ENCODE data around the gene PILRB. TPM values are rescaled to one million over a fixed set of nuclear protein-coding genes. Genes with fewer than 3 reads are reported as not detected.

Gene PILRB
- total RNA-seq, 2 experiments from 2014 or later, result 56.4 to 67.6 TPM

DNA sequence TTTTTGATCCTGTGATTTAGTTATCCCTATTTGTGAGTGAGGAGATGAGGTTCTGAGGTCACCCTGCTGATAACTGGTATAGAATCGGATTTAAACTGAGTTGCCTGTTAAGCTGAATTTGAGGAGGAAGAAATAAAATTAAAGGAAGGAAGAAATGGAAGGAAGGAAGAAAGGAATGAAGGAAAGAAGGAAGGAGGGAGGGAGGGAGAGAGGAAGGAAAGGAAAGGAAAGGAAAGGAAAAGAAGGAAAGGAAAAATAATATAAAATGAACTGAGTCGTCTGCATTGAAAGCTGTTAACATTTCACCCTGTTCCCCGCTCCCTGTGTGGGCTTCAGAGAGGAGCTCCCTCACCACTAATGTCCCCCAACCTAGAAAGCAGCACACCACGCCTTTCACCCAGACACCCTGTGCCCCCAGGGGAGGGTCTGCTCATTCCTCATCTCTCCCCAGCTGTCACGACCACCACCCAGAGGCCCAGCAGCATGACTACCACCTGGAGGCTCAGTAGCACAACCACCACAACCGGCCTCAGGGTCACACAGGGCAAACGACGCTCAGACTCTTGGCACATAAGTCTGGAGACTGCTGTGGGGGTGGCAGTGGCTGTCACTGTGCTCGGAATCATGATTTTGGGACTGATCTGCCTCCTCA, 31.6 kb downstream of the PILRB start:
- no peak for ATAC-seq (ENCODE audit: poor library complexity)
- Mint-ChIP-seq H3K9me3 (no peaks in the 10 kb centered on the region), H3K4me1 (ENCODE audit: low read depth) (no peaks in the 10 kb centered on the region), H3K27me3 (peaks cover 6% of the 10 kb centered on the region), H3K27ac (no peak overlapping the region), H3K36me3 (ENCODE audit: low read depth) (no peaks in the 10 kb centered on the region), H3K4me3 (no peak overlapping the region)
- Histone ChIP-seq H3K27me3 (ENCODE audit: control insufficient read depth in 1 of 2, insufficient read depth in 2 of 2, low read length in 2 of 2) (peaks cover 0 to 2% of the 10 kb centered on the region in 2 experiments), H3K27ac (ENCODE audit: low read depth in 1 of 2, low read length in 2 of 2) (no peak overlapping the region), H3K4me3 (ENCODE audit: low read length) (no peak overlapping the region), H3K4me1 (ENCODE audit: insufficient read depth, low read length) (no peaks in the 10 kb centered on the region), H3K9me3 (ENCODE audit: control insufficient read depth in 1 of 2, insufficient read depth in 1 of 2, low read length in 2 of 2) (no peaks in the 10 kb centered on the region), H3K36me3 (ENCODE audit: insufficient read depth, low read length) (no peaks in the 10 kb centered on the region)
- ChIA-PET CTCF (interaction anchor here (0.8 kb wide), 1 partner anchor 18 kb away, joined by 3 read pairs; no protein-coding TSS in a partner anchor), POLR2A (no interaction called here)
- intact Hi-C loops (cut with DNase I, micrococcal nuclease), result no loop called here
- TF ChIP-seq, protein P1, sequence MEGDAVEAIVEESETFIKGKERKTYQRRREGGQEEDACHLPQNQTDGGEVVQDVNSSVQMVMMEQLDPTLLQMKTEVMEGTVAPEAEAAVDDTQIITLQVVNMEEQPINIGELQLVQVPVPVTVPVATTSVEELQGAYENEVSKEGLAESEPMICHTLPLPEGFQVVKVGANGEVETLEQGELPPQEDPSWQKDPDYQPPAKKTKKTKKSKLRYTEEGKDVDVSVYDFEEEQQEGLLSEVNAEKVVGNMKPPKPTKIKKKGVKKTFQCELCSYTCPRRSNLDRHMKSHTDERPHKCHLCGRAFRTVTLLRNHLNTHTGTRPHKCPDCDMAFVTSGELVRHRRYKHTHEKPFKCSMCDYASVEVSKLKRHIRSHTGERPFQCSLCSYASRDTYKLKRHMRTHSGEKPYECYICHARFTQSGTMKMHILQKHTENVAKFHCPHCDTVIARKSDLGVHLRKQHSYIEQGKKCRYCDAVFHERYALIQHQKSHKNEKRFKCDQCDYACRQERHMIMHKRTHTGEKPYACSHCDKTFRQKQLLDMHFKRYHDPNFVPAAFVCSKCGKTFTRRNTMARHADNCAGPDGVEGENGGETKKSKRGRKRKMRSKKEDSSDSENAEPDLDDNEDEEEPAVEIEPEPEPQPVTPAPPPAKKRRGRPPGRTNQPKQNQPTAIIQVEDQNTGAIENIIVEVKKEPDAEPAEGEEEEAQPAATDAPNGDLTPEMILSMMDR (IDR thresholded peaks at IDR 0.05), result no peak
- no peak for DNase-seq

- Mint-ChIP-seq H3K9me3 (no peaks in the 10 kb centered on the region), H3K4me1 (ENCODE audit: low read depth) (no peaks in the 10 kb centered on the region), H3K36me3 (ENCODE audit: low read depth) (no peaks in the 10 kb centered on the region), H3K27ac (no peak overlapping the region), H3K27me3 (peaks cover 6% of the 10 kb centered on the region), H3K4me3 (no peak overlapping the region)
- Histone ChIP-seq H3K9me3 (ENCODE audit: control insufficient read depth in 1 of 2, insufficient read depth in 1 of 2, low read length in 2 of 2) (no peaks in the 10 kb centered on the region), H3K27me3 (ENCODE audit: control insufficient read depth in 1 of 2, insufficient read depth in 2 of 2, low read length in 2 of 2) (peaks cover 0 to 2% of the 10 kb centered on the region in 2 experiments), H3K27ac (ENCODE audit: low read depth in 1 of 2, low read length in 2 of 2) (no peak overlapping the region), H3K4me1 (ENCODE audit: insufficient read depth, low read length) (no peaks in the 10 kb centered on the region), H3K36me3 (ENCODE audit: insufficient read depth, low read length) (no peaks in the 10 kb centered on the region), H3K4me3 (ENCODE audit: low read length) (no peak overlapping the region)
- POLR2A ChIA-PET, result no interaction called here
- TF ChIP-seq, protein P1 (IDR thresholded peaks at IDR 0.05), result no peak
- CTCF ChIA-PET, result no interaction called here
- DNase-seq (no peak), ATAC-seq (ENCODE audit: poor library complexity) (no peak)
- intact Hi-C loops (cut with DNase I, micrococcal nuclease), result no loop called here
Measured at GRCh38 chr7:100390286-100391009, 32.5 kb downstream of the PILRB start.

DNA sequence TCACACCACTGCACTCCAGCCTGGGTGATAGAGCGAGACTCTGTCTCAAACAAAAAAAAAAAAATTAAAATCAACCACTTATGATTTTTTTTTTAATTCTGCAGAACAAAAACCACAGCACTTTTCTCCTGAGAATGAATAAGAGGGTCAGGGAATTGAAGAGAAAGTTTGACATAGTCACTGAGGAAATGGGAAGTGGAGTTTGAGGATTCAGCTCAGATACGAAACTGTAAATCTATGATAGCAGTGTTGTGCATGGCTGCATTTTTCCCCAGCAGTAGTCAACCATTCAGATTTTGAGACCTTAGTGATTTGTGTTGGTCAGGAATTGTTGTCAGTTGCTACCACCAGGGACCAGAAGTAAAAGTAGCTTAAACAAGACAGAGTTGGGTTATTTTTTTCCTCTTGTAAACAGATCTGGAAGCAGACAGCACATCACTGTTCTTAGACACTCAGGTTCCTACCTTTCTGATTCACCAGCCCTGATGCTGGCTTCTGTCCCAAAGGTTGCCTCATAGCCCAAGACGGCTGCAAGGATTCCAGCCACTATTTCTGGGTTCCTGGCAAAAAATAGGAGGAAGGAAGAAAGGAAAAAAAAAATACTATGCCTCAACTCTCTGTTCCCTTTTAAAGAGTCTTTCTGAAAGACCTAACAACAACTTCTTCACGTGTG, 35.5 kb downstream of the PILRB start:
- Histone ChIP-seq H3K27ac (ENCODE audit: low read depth in 1 of 2, low read length in 2 of 2) (no peak overlapping the region), H3K36me3 (ENCODE audit: insufficient read depth, low read length) (no peaks in the 10 kb centered on the region), H3K27me3 (ENCODE audit: control insufficient read depth in 1 of 2, insufficient read depth in 2 of 2, low read length in 2 of 2) (peaks cover 0 to 2% of the 10 kb centered on the region in 2 experiments), H3K4me1 (ENCODE audit: insufficient read depth, low read length) (peaks cover 19% of the 10 kb centered on the region), H3K4me3 (ENCODE audit: low read length) (no peak overlapping the region), H3K9me3 (ENCODE audit: control insufficient read depth in 1 of 2, insufficient read depth in 1 of 2, low read length in 2 of 2) (no peaks in the 10 kb centered on the region)
- H3K4me3 Mint-ChIP-seq, result no peak overlapping the region
- peaks cover 6% of the 10 kb centered on the region for H3K27me3 Mint-ChIP-seq
- ATAC-seq (ENCODE audit: poor library complexity) (no peak), DNase-seq (no peak)
- ChIA-PET CTCF (no interaction called here), POLR2A (no interaction called here)
- H3K4me1 Mint-ChIP-seq (ENCODE audit: low read depth), result peaks cover 11% of the 10 kb centered on the region
- H3K36me3 Mint-ChIP-seq (ENCODE audit: low read depth), result no peaks in the 10 kb centered on the region
- H3K9me3 Mint-ChIP-seq, result no peaks in the 10 kb centered on the region
- no peak overlapping the region for H3K27ac Mint-ChIP-seq
- TF ChIP-seq, protein P1 (IDR thresholded peaks at IDR 0.05), result no peak
- intact Hi-C loops (cut with DNase I, micrococcal nuclease), result no loop called here

Measured in CD4-positive, alpha-beta T cell (primary cell).